Anterior cingulate cortex (tissue), 58 donors: ENCODE results near the gene ACY1.

ENCODE experiments used
- DNase-seq, 58 donors: peaks; one replicate each; lab custom pipeline; 2025; lab: John Stamatoyannopoulos, UW

ACY1 gene

GRCh38 chr3:51999846-52000245 lies 16.5 kb downstream of the ACY1 start:
- no peak for DNase-seq

- DNase-seq, result peak in 54 of 58 donors; percentile 19 to 85 (median 54)
Observed at GRCh38 chr3:52001443-52001974, 18.2 kb downstream of the ACY1 start.

- no peak for DNase-seq
Observed at GRCh38 chr3:52002748-52003147, 19.4 kb downstream of the ACY1 start.

GRCh38 chr3:52004163-52004787 lies 20.9 kb downstream of the ACY1 start:
- peak in 44 of 58 donors; percentile 3 to 78 (median 46) for DNase-seq

- DNase-seq, result no peak
Observed at GRCh38 chr3:52004906-52005395, 21.6 kb downstream of the ACY1 start.

GRCh38 chr3:52005571-52005986 lies 22.2 kb downstream of the ACY1 start:
- peak in 31 of 58 donors; percentile 17 to 68 (median 35) for DNase-seq

- DNase-seq, result peak in 2 of 58 donors; percentile 14 to 46
Observed at GRCh38 chr3:52006017-52006819, 22.9 kb downstream of the ACY1 start.

GRCh38 chr3:52006820-52007133 lies 23.4 kb downstream of the ACY1 start:
- no peak for DNase-seq

GRCh38 chr3:52007291-52007690 lies 24.0 kb downstream of the ACY1 start:
- peak in 1 of 58 donors; percentile 26 for DNase-seq

GRCh38 chr3:52010431-52010830 lies 27.1 kb downstream of the ACY1 start:
- no peak for DNase-seq

- DNase-seq, result no peak
Observed at GRCh38 chr3:52012699-52013098, 29.4 kb downstream of the ACY1 start.

GRCh38 chr3:52013802-52014598 lies 30.7 kb downstream of the ACY1 start:
- no peak for DNase-seq

- DNase-seq, result peak in 1 of 58 donors; percentile 10
Observed at GRCh38 chr3:52014613-52015012, 31.3 kb downstream of the ACY1 start.

- DNase-seq, result no peak
Observed at GRCh38 chr3:52015438-52016228, 32.3 kb downstream of the ACY1 start.

- peak in 7 of 58 donors; percentile 6 to 42 (median 24) for DNase-seq
Observed at GRCh38 chr3:52017586-52017985, 34.3 kb downstream of the ACY1 start.

GRCh38 chr3:52018319-52019000 lies 35.1 kb downstream of the ACY1 start:
- DNase-seq, result no peak

GRCh38 chr3:52019352-52020080 lies 36.2 kb downstream of the ACY1 start:
- peak in 1 of 58 donors; percentile 20 for DNase-seq

GRCh38 chr3:52020796-52021195 lies 37.5 kb downstream of the ACY1 start:
- no peak for DNase-seq
